Smooth muscle cell of the brain vasculature (primary cell): ENCODE data around the gene GRK3.

Source experiments
- DNase-seq: peaks from one replicate; pipeline ENCODE4 v3.0.0-alpha.2; 2012; ENCODE audit warnings: low read depth, low spot score

GRK3 gene

DNA sequence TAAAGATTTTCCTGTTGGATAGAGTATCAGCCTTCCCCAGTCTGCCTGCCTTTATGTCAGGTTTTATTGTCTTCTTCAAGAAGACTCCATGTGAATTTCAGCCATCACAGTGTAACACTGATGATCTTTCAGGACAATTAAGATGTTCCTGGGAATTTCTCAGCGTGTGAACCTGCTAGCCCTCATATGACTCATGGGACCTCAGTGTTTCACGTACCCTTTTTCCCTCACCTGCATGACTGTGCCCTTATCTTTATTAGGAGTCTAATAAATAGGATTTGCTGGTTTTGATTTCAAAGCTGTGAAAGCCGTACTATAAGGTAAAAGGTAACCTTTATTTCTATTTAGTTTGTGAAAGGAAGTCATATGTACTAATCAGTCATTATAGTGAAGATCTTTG, 95.9 kb downstream of the GRK3 start:
- DNase-seq: no peak

DNA sequence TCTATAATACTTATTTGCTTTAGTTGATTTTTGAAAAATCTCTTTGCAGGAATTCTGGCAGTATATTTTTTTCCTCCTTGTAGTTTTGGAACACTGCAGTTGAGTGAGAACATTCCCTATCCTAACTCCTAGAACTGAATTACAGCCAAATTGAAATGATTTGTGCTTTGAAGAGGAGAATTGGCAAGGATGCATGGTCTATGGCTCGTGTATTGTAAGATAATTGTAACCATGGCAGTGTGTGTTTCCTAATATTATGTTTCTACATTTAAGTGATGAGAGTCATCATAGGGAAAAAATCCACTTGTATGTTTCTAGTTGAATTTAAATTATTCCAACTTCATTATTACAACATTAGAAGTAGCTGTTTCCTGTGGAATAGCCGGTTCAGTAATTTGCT, 96.6 kb downstream of the GRK3 start:
- no peak for DNase-seq

DNA sequence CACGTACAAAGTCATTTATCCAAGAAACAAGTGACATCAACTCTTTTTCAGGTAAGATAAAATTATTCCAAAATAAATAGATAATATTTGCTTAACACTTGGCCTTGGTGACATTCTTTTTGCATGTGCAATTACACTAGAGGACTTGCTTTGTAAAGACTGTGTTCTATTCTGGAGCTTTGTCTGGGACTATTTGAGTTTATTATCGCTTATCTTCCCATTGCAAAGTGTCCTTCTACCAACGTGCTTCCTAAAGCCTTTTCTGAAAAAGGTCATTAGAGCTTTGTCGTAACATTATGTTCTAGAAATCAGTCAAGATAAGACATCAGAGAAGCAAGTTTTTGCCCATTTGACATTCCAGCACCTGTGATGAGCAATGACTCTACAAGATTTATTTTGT, 99.2 kb downstream of the GRK3 start:
- DNase-seq: no peak

DNA sequence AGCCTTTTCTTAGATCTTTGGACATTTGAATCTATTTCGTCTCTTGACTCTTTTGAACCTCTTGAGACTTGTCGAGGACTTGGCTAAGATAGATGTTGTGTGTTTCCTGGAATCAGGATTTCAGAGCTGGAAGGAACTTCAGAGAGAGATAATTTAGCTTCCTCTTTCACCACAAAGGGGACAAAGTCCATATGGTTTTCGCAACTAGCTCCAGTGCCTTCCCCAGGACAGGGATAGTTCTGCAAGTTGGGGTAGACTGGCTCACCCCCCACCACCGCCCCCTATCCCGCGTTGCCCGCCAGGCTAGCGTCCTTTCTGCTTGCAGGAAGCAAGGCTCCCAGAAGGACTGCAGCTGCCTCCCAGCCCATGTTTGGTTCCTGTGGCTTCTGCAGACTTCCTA, 101.8 kb downstream of the GRK3 start:
- DNase-seq: no peak

GRCh38 chr22:25668437-25668836, 104.0 kb downstream of the GRK3 start:
- no peak for DNase-seq

- no peak for DNase-seq
Observed at GRCh38 chr22:25669253-25670069, 105.0 kb downstream of the GRK3 start.

DNA sequence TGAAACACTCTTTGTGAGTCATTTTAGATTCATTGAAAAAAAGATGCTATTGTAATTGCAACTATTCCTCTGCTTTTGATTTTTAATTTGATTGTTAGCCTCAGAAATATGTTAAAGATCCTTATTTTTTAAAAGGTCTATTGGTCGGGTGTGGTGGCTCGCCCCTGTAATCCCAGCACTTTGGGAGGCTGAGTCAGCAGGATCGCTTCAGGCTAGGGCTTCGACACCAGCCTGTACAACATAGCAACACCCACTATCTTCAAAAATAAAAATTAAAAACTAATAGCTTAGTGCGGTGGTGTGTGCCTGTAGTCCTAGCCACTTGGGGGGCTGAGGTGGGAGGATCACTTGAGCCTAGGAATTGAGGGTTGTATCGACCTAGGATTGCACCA, 105.6 kb downstream of the GRK3 start:
- DNase-seq: no peak

DNA sequence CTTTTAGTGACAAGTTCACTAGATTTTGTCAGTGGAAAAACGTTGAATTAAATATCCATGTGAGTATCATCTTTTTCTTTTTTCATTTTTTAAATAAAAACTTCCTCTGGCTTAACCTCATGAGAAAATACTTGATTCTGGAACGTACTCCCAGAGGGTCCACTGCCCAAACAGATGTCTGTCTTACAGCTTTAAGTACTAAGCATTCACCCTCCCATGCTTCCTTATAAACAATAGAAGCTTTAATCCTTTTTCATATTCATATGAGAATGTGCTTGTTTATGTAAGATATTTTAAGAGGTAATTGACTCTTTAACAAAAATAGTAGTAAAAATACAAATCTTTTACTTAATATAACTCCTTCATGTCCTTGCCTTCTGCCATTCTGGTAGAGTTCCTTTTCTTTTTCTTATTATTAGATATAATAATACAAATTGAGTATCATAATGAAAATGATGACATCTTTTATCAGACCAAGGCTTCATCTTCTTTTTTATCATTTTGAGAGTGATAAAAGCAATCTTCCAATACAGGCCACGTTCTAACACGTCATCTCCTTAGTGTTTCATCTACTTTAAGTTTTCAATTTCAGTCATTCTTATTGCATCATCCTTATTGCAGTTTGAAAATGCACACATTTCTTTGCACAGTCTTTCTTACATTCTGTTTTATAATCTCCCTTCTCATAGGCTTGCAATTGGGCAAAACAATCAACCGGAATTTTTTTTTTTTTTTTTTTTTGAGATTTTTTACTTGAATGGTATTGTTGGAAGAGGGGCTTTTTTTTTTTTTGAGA, 108.0 kb downstream of the GRK3 start:
- DNase-seq: no peak

DNA sequence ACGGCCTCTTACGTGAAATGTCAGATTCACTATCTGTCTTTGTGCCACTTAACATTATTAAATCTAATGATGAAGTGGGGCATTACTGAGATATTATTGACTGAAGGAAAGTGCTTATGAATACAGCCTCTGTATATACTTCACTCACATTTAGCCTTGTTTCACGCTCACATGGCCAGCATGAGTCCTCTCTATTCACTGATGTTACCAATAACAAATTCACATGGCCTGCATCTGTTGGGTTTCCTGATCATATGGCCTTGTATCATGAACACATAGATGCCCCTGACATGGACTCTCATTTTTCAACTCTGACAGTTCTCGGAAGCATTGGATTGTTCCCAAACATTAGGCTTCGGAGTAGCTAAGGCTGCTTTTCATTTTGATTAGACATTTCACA, 109.2 kb downstream of the GRK3 start:
- DNase-seq: no peak

GRCh38 chr22:25677631-25678030, 113.2 kb downstream of the GRK3 start:
- DNase-seq: no peak

- DNase-seq: no peak
Observed at GRCh38 chr22:25680051-25680450, 115.6 kb downstream of the GRK3 start.

- no peak for DNase-seq
Observed at GRCh38 chr22:25680956-25681355, 116.5 kb downstream of the GRK3 start.

DNA sequence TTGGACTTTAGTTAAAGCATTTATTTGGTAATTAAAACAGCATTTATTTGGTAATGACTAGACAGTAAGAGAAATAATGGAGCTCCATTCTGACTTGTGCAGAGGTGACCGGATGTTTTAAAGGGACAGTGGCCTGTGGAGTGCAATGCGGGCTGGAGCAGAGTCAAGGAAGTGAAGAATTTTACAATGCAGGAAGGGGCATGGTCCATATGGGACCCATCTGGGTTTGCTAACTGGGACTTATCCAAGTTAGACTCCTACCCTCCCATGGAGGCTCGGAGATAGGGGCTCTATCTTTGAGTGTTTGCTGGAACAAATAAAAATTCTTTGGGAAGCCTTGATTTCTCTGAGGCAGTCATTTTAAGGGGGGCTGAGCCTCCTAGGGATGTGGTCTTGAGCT, 117.6 kb downstream of the GRK3 start:
- no peak for DNase-seq

GRCh38 chr22:25688627-25689026, 124.2 kb downstream of the GRK3 start:
- no peak for DNase-seq

DNA sequence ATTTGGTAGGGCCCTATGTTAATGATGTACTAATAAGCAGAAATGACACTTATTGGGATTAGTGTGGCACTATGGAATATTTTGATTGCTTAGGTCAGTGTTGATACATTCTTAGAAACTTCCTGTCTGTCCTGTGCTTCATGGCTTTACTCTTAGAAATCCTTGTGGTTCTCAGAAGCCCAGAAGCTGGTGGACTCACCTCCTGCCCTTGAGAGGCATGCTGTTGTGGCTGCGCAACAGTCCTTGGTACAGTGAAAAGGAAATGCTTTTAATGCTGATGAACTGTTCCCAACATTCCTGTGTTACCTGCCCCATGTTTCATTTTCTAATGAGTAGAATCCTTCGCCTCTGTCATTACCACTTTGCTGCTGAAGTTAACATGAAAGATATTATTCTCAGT, 125.2 kb downstream of the GRK3 start:
- no peak for DNase-seq

DNA sequence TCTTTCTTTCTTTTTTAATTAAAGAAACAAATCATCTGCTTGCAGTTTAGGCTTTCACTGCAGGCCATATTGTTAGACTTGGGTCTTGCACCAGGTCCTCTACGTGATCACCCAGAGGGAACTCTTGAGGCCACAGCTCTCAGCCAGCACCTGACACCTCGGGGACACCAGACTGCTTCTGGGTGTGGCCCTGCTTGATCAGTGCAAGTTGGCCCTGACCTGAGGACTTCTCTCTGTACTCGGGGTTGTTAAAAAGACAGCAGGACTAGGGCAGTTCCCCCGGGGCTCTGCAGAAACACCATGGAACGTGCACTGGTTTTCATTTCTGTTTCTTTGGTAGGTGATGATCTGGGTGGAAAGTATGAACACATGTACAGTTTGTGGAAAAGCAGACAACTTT, 126.3 kb downstream of the GRK3 start:
- DNase-seq: no peak

DNA sequence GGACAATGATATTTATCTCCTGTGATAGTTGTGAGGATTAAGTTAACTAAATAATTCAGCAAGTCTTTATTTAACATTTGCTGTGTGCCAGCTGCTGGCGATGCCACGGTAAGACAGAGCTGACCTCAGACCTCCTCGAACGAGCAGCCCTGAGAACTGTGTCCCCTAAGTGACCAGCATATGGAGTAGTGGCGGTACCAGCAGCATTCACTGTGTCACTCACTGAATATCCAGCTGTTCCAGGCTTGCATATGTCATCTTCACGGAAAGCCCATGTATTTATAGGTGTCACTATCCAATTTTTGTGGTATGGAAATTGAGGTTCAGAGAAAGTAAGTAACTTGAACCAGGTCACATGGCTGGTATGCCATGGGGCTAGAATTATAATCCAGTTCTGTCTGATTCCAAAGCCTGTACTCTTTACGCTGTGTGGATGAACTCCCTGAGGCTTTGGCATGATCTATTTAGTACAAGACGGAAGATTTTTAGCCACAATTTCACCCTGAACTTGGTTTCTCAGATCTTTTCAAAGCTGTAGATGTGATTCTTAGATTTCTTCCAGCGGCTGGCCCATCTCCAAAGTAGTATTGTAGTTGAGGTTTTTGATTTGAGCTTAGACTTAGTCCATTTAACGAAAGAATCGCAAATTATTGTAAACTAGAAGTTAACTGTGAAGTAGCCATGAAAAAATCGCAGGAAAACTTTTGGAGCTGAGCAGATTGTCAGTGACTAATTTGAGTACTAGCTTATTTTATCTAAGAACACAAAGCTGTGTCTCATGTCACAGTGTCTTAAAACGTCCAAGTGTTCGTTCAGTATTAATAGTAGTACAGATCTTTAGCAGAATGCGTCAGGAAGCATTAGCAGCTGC, 128.2 kb downstream of the GRK3 start:
- DNase-seq: no peak

- no peak for DNase-seq
Observed at GRCh38 chr22:25693268-25693565, 128.7 kb downstream of the GRK3 start.

DNA sequence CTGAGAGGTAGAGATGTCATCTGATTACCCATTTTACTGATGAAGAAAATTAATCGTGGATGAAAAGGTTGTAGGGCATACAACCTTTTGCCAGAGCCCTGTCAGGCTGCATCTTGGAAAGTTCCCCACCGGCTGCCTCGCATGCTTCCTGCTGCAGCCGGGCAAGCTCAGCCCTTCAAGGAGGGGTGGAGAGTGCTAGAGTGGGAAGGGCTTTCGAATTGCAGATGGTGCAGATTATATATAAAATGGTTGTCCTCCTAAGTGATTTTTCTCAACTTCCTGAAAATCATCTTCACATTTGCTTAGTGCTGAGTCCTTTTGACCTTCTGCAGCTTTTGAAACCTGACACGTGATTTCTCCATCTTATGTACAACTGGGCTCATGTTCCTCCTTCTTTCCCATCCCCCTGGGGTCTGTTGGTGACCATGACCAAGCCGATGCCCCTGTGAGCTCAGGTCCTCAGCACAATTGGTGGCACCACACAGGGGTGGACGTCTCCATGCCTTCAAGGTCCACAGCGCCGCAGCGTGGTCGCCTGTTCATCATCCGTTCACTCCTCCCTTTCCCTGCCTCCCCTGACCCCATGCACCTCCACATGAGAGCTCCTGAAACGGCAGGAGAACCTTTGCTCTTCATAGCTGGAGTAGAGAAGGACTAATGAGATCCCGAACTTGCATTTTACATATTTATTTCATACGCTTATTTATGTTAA, 129.9 kb downstream of the GRK3 start:
- DNase-seq: no peak

- DNase-seq: no peak
Observed at GRCh38 chr22:25695146-25695545, 130.7 kb downstream of the GRK3 start.

DNA sequence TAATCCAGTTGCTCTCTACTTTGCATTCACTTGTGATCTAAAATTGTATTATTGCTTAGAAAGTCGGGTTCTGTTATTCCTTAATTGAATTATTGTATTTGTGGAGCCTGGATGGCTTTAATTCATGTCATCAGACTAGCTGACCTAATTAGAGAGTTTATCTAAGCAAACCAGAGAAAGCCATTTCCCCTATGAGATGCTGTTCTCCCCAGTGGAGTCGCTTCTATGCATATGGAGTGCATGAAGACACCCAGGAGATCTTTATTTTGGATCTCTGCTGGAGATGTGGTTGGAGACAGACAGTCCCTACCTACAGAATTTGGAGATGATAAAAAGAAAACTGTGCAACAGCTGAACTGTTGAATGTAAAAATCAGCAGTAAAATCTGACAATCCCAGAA, 132.3 kb downstream of the GRK3 start:
- DNase-seq: no peak

GRCh38 chr22:25697181-25697664, 132.7 kb downstream of the GRK3 start:
- no peak for DNase-seq
